Activated CD4-positive, alpha-beta T cell treated with anti-CD3 and anti-CD28 coated beads for 36 hours (primary cell): Measurements from ENCODE around the gene ATP2C2. TPM values are rescaled to one million over a fixed set of nuclear protein-coding genes. Genes with fewer than 3 reads are reported as not detected.

Experiments
- ATAC-seq: fragments of 200-7000 bp; cut with Tn5 transposase; one replicate; pipeline ENCODE4 v1.10.0; 2021; ENCODE audit warnings: mild to moderate bottlenecking, moderate library complexity
- CTCF ChIA-PET: fragments of 350-600 bp; sonication (Branson Sonifier 250); formaldehyde crosslinking; loops from one replicate; lab custom pipeline; 2021; ENCODE audit warnings: antibody characterized with exemption; lab: Charles Lee
- POLR2A ChIA-PET: fragments of 350-600 bp; sonication (Branson Sonifier 250); formaldehyde crosslinking; loops from one replicate; lab custom pipeline; 2021; ENCODE audit warnings: antibody characterized with exemption, inconsistent platforms; lab: Charles Lee
- DNase-seq: peaks from one replicate; pipeline ENCODE4 v3.0.0-alpha.2; 2020
- H3K27ac Mint-ChIP-seq: one replicate; pipeline ENCODE4 v1.8.0; 2021; ENCODE audit warnings: mixed read lengths
- H3K27me3 Mint-ChIP-seq: one replicate; pipeline ENCODE4 v1.8.0; 2021; ENCODE audit warnings: mixed read lengths
- H3K36me3 Mint-ChIP-seq: one replicate; pipeline ENCODE4 v1.8.0; 2021; ENCODE audit warnings: low read depth, mixed read lengths
- H3K4me1 Mint-ChIP-seq: one replicate; pipeline ENCODE4 v1.8.0; 2021; ENCODE audit warnings: mixed read lengths
- H3K4me3 Mint-ChIP-seq: one replicate; pipeline ENCODE4 v1.8.0; 2021; ENCODE audit warnings: mild to moderate bottlenecking, moderate library complexity, mixed read lengths
- H3K9me3 Mint-ChIP-seq: one replicate; pipeline ENCODE4 v1.8.0; 2021; ENCODE audit warnings: low read depth, mixed read lengths
- intact Hi-C, 2 experiments: fragments of 100-400 bp; cut with DNase I in 1 of 2; cut with micrococcal nuclease in 1 of 2; formaldehyde crosslinking; loops; one replicate each; pipeline versions ENCODE4 v1.14.2 to v1.15.1; 2022 to 2024; cut with DNase I, micrococcal nuclease
- total RNA-seq, 2 experiments: library from RNA; stranded (reverse); gene quantifications; one replicate each; pipeline ENCODE4 v1.2.3, GENCODE V29; 2021

Gene ATP2C2
- total RNA-seq, 2 experiments from 2014 or later, result not detected

DNA sequence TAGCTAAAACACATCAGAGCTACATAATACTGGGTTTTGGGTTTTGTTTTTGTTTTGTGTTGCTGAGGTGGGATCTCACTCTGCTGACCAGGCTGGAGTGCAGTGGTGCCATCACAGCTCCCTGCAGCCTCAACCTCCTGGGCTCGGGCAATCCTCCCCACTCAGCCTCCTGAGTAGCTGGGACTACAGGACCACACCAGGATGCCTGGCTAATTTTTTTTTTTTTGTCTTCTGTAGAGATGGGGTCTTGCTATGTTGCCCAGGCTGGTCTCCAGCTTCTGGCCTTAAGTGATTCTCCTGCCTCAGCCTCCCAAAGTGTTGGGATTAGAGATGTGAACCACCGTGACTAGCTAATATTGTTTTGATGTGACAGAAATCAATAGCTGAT lies 129.9 kb downstream of the ATP2C2 start:
- no peak for DNase-seq
- ATAC-seq, result no peak
- H3K27ac Mint-ChIP-seq, result no peak overlapping the region
- ChIA-PET CTCF (interaction anchor here (0.6 to 2.6 kb wide), 5 partner anchors 8 to 1262 kb away, joined by 3 to 10 read pairs (median 3); no protein-coding TSS in a partner anchor), POLR2A (interaction anchor here (0.5 to 0.9 kb wide), 2 partner anchors 103 to 125 kb away, joined by 3 to 6 read pairs; no protein-coding TSS in a partner anchor)
- no peaks in the 10 kb centered on the region for H3K4me1 Mint-ChIP-seq
- H3K9me3 Mint-ChIP-seq, result peaks cover 4% of the 10 kb centered on the region
- peaks cover 22% of the 10 kb centered on the region for H3K36me3 Mint-ChIP-seq
- H3K4me3 Mint-ChIP-seq, result no peak overlapping the region
- no peaks in the 10 kb centered on the region for H3K27me3 Mint-ChIP-seq
- intact Hi-C loops, result no loop called here

DNA sequence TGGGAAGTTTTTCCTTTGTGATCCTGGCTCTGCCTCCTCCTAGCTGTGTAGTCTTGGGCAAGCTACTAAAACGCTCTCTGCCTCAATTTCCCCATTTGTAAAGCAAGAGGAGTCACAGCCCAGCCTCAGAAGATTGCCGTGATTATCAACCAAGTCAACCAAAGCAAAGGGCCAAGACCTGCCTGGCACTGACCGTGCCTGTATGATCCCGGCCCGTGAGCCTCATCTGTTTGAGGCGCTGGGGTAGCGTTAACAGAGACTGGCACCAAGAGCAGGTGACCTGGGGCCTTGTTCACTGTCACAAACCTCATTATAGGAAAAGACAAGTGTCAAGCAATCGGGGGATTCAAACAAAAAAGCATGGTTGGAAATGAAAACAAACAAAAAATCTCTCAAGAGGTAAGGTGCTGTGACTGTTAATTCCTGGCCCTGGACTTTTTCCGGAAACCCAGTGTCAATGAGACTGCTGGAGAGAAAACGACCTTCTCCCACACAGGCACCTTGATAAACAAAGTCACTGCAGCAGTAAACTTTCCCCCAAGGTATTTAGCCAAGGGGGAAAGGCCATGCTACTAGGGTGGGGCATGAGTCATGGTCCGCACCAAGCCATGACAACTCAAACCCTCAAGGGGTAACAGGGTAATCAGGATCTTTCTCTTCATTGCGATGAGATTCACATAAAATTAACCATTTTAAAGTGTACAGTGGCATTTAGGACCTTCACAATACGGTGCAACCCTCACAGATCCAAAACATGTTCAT lies 130.7 kb downstream of the ATP2C2 start:
- Mint-ChIP-seq H3K27ac (no peak overlapping the region), H3K9me3 (peaks cover 3% of the 10 kb centered on the region)

DNA sequence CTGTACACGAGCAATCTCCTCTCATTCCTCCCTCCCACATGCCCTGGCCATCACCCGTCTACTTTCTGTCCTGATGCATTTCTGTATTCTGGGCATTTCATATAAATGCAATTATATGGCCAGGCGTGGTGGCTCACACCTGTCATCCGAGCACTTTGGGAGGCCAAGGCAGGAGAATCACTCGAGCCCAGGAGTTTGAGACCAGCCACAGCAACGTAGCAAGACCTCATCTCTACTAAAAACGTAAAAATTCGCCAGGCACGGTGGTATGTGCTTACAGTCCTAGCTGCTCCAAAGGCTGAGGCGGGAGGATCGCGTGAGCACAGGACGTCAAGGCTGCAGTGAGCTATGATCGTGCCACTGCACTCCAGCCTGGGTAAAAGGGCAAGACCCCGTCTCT lies 131.3 kb downstream of the ATP2C2 start:
- H3K27me3 Mint-ChIP-seq, result no peaks in the 10 kb centered on the region
- ChIA-PET POLR2A (no interaction called here), CTCF (no interaction called here)
- H3K4me3 Mint-ChIP-seq, result no peak overlapping the region
- H3K36me3 Mint-ChIP-seq, result peaks cover 12% of the 10 kb centered on the region
- H3K4me1 Mint-ChIP-seq, result peaks cover 4% of the 10 kb centered on the region
- DNase-seq (no peak), ATAC-seq (no peak)
- intact Hi-C loops, result loop anchor here (5.0 to 10.0 kb wide), 4 partner anchors 385 to 1058 kb away; partner anchors contain the start of genes MBTPS1 (in 1 of the 2) and OSGIN1 (in 1 of the 2)
- no peaks in the 10 kb centered on the region for H3K9me3 Mint-ChIP-seq
- no peak overlapping the region for H3K27ac Mint-ChIP-seq

More for the DNA sequence above, 130.7 kb downstream of the ATP2C2 start:
- DNase-seq, result no peak
- intact Hi-C loops, result no loop called here
- ATAC-seq, result no peak
- ChIA-PET POLR2A (interaction anchor here (0.9 kb wide), 1 partner anchor 102 kb away, joined by 6 read pairs; no protein-coding TSS in a partner anchor), CTCF (interaction anchor here (0.8 kb wide), 1 partner anchor 14 kb away, joined by 3 read pairs; no protein-coding TSS in a partner anchor)
- Mint-ChIP-seq H3K36me3 (peaks cover 16% of the 10 kb centered on the region), H3K4me3 (no peak overlapping the region), H3K27me3 (no peaks in the 10 kb centered on the region), H3K4me1 (peaks cover 3% of the 10 kb centered on the region)

DNA sequence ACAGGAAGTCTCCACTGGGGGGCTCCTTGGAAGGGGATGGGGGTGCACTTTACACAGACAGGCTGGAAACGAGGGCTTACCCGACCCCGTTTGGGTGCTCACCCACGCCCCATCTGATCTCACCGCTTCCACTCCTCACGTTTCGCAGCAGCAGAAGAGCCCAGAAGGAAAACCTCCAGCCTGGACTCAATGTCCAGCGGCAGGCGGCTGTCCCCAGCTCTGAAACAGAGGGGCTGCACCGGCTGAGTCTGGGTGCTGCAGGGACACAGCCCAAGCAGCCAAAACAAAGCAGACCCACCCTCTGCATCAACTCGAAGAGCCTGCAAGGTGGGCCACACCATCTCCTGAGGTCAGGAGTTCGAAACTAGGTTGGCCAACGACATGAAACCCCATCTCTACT lies 132.2 kb downstream of the ATP2C2 start:
- CTCF ChIA-PET, result no interaction called here

DNA sequence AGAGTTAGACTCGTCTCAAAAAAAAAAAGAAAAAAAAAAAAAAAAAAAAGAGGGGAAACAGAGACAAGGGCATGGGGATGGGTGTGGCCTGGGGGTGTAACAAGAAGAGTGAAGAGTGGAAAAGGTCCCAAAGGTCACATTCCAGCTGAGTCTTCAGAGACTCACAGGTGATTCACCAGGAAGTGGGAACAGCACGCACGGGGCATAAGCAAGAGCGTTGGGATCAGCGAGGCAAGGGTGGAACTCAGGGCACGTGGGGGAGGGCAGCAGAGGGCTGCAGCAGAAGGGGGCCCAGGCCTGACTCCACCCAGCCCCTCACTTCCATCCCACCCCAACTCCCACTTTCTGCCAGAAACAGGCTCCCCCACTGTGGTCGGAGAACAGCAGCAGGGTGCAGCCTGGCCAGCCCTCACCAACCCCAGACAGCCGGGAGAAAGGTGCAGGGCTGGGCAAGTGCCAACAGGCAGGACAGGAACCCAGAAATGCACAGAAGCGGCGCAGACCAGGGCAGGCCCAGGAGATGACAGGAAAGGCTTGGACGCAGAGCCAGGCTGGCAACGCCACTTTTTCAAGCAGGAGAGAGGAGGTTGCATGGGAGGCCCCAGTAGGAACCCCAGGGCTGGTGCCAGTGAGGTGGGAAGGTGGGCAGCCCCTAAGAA lies 132.9 kb downstream of the ATP2C2 start:
- Mint-ChIP-seq H3K27ac (no peak overlapping the region), H3K9me3 (no peaks in the 10 kb centered on the region), H3K4me3 (no peak overlapping the region), H3K36me3 (peaks cover 3% of the 10 kb centered on the region), H3K27me3 (no peaks in the 10 kb centered on the region), H3K4me1 (peaks cover 15% of the 10 kb centered on the region)
- POLR2A ChIA-PET, result no interaction called here
- ATAC-seq, result no peak
- CTCF ChIA-PET, result interaction anchor here (0.7 kb wide), 1 partner anchor 120 kb away, joined by 3 read pairs; no protein-coding TSS in a partner anchor
- DNase-seq, result no peak
- intact Hi-C loops, result loop anchor here (5.0 to 10.0 kb wide), 4 partner anchors 386 to 1056 kb away; partner anchors contain the start of genes MBTPS1 (in 1 of the 2) and OSGIN1 (in 1 of the 2)

More for the DNA sequence above, 132.2 kb downstream of the ATP2C2 start:
- ATAC-seq (no peak), DNase-seq (no peak)
- intact Hi-C loops, result loop anchor here (5.0 to 10.0 kb wide), 4 partner anchors 386 to 1057 kb away; partner anchors contain the start of genes MBTPS1 (in 1 of the 2) and OSGIN1 (in 1 of the 2)
- POLR2A ChIA-PET, result no interaction called here
- Mint-ChIP-seq H3K27me3 (no peaks in the 10 kb centered on the region), H3K4me1 (peaks cover 9% of the 10 kb centered on the region), H3K36me3 (peaks cover 6% of the 10 kb centered on the region), H3K4me3 (no peak overlapping the region), H3K27ac (no peak overlapping the region), H3K9me3 (no peaks in the 10 kb centered on the region)

DNA sequence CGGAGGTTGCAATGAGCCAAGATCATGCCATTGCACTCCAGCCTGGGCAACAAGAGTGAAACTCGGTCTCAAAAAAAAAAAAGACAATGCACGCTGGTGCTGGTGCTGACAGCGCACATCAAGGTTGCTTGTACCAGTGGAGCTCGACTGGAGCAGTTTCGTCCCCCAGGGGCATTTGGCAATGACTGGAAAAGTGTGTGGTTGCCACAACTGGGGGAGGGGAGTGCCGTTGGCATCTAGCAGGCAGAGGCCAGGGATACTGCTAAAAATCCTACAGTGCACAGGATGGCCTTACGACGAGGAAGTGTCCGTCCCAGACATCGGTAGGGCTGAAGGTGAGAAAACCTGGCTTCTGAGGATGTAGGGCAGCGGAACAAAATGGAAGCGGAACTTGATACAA lies 133.7 kb downstream of the ATP2C2 start:
- DNase-seq, result no peak
- Mint-ChIP-seq H3K27me3 (no peaks in the 10 kb centered on the region), H3K36me3 (peaks cover 1% of the 10 kb centered on the region), H3K4me1 (peaks cover 22% of the 10 kb centered on the region), H3K9me3 (no peaks in the 10 kb centered on the region), H3K4me3 (no peak overlapping the region), H3K27ac (no peak overlapping the region)
- ChIA-PET POLR2A (no interaction called here), CTCF (interaction anchor here (0.7 to 4.8 kb wide), 2 partner anchors 8 to 119 kb away, joined by 3 to 20 read pairs; no protein-coding TSS in a partner anchor)
- ATAC-seq, result no peak
- intact Hi-C loops, result loop anchor here (5.0 to 10.0 kb wide), 4 partner anchors 387 to 1055 kb away; partner anchors contain the start of genes MBTPS1 (in 1 of the 2) and OSGIN1 (in 1 of the 2)

DNA sequence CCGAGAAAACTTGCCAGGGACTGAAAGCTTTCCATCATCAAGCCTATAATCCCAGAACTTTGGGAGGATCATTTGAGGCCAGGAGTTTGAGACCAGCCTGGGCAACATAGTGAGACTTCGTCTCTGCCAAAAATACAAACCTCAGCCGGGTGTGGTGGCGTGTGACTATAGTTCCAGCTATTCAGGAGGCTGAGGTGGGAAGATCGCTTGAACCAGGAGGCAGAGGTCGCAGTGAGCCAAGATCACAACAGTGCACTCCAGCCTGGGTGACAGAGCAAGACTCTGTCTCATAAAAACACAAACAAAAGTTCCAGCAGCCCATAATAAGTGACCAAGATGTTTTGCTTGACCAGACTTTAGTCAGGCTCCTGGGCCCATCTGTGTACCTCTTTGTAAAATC lies 134.2 kb downstream of the ATP2C2 start:
- ChIA-PET CTCF (interaction anchor here (4.8 kb wide), 1 partner anchor 9 kb away, joined by 20 read pairs; no protein-coding TSS in a partner anchor), POLR2A (no interaction called here)
- intact Hi-C loops, result loop anchor here (5.0 to 10.0 kb wide), 4 partner anchors 388 to 1055 kb away; partner anchors contain the start of genes MBTPS1 (in 1 of the 2) and OSGIN1 (in 1 of the 2)
- H3K36me3 Mint-ChIP-seq, result no peaks in the 10 kb centered on the region
- peaks cover 27% of the 10 kb centered on the region for H3K4me1 Mint-ChIP-seq
- no peak for DNase-seq
- H3K4me3 Mint-ChIP-seq, result no peak overlapping the region
- H3K9me3 Mint-ChIP-seq, result no peaks in the 10 kb centered on the region
- ATAC-seq, result no peak
- no peaks in the 10 kb centered on the region for H3K27me3 Mint-ChIP-seq
- no peak overlapping the region for H3K27ac Mint-ChIP-seq

DNA sequence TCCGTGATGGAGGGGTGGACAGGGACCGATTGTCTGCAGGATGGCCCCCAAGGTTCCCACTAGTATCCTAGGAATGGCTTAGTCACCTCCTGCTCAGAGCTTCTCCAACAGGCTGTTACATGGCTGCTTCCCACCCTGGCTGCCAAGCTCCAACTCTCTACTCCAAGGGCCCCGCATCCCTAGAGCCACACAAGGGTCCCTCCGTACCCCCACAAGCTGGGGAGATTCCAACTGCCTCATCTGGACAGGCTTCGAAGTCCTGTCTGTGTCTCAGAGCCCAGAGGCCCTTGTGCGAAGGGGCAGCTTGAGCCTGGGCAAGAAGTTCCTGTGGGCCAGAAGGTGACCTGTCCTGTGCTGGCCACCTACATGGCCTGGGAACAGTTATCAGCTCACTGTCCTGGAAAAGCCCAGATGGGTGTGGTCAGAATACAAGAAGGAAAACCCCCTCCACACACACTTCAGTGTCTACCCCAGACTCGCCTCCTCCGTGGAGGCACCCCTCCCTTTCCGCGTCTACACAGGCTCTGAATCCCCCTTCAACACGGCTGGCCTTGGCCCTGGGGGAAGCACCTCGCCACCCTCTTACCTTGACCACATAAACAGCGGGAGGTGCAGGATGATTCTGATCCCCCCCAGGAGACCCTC lies 135.5 kb downstream of the ATP2C2 start:
- Mint-ChIP-seq H3K9me3 (no peaks in the 10 kb centered on the region), H3K27me3 (no peaks in the 10 kb centered on the region), H3K4me1 (peaks cover 39% of the 10 kb centered on the region), H3K4me3 (peak overlapping the region; percentile 89), H3K27ac (peak overlapping the region; percentile 19), H3K36me3 (no peaks in the 10 kb centered on the region)
- ChIA-PET POLR2A (no interaction called here), CTCF (interaction anchor here (1.3 to 4.8 kb wide), 2 partner anchors 10 to 222 kb away, joined by 5 to 20 read pairs; no protein-coding TSS in a partner anchor)
- no peak for DNase-seq
- ATAC-seq, result no peak
- intact Hi-C loops, result loop anchor here (1.0 to 10.0 kb wide), 13 partner anchors 96 to 1053 kb away; partner anchors contain the start of genes OSGIN1 (in 2 of the 2), COTL1 (in 1 of the 2), CRISPLD2 (in 1 of the 2) and DNAAF1 (in 1 of the 2)

DNA sequence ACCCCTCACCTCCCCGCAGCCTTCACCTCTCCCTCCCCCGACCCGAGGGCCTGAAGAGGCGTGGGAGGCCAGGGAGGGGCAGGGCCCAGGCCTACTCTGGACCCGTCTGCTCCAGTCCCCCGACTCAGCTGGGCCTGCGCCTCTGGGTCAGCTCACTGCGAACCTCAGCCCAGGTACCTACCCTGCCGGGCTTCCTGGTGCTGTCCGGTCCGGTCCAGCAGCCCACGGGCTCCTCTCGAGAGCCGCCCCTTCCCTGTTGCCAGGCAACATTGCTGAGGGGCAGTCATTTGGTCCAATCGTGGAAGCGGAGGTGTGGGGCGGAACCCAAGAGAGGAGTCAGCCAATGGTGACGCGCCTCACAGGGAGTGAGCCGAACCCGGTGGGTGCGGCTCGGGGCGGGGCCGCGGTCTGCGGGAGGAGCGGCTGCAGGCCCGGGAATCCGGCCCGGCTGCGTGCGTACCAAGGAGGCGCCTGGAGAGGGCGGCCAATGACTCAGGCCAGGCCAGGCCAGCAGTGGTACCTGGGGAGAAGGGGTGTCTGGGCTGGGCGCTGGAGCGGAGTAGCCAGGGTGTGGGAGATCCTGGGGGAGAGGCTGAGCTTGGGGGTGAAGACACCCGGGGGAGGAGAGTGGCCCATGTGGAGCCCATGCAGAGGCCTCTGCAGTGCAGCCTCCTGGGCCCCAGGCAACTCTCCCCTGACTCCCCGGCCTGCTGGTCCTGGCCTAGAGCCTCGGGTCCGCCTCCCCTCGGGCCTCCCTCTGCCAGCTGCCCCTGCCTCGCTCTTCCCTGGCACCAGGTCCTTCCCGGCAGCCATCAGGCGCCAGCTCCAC lies 136.3 kb downstream of the ATP2C2 start, which contains the start of gene MEAK7:
MEAK7 (minus strand) TSS at position 240 of the 829 bp plus-strand sequence. CDS start 6,573 bp downstream, outside the sequence.
- H3K36me3 Mint-ChIP-seq, result no peaks in the 10 kb centered on the region
- DNase-seq, result peak; percentile 99
- H3K9me3 Mint-ChIP-seq, result no peaks in the 10 kb centered on the region
- ChIA-PET POLR2A (interaction anchor here (1.1 to 1.3 kb wide), 2 partner anchors 10 to 45 kb away, joined by 3 to 5 read pairs; no protein-coding TSS in a partner anchor), CTCF (interaction anchor here (0.6 to 4.8 kb wide), 13 partner anchors 9 to 548 kb away, joined by 3 to 33 read pairs (median 4); no protein-coding TSS in a partner anchor)
- peaks cover 39% of the 10 kb centered on the region for H3K4me1 Mint-ChIP-seq
- peak within 1 kb of the TSS; percentile 89 for H3K4me3 Mint-ChIP-seq
- intact Hi-C loops, result loop anchor here (1.0 to 10.0 kb wide), 13 partner anchors 96 to 1053 kb away; partner anchors contain the start of genes OSGIN1 (in 2 of the 2), COTL1 (in 1 of the 2), CRISPLD2 (in 1 of the 2) and DNAAF1 (in 1 of the 2)
- H3K27me3 Mint-ChIP-seq, result no peaks in the 10 kb centered on the region
- H3K27ac Mint-ChIP-seq, result peak within 1 kb of the TSS; percentile 90
- ATAC-seq, result peak; percentile 96
